ENCODE results near the gene UNC13C. TPM values are rescaled to one million over a fixed set of nuclear protein-coding genes. Genes with fewer than 3 reads are reported as not detected.

The UNC13C gene
- total RNA-seq, 1 donor from 2014 or later: not detected

DNA sequence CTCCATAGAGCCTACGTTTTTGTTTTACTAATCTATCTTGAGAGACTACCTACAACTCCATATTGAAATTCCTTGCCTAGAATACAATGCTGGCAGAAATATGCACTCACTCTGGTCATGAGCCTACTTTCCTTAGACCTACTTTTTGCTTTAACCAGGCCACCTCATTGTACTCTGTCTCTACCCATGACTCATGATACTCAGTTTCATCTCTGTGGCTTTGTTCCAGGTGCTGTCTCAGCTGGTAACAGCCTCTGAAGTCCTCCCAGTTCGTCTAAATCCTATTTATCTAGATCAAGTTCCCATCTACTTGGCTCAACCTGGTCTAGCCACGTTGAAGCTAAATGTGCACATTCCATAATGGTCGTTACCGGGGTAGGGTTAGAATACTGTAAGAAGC, 682.1 kb downstream of the UNC13C start:
- no peak for DNase-seq (ENCODE audit: extremely low spot score, unreplicated experiment)
- Mint-ChIP-seq H3K4me3 (ENCODE audit: unreplicated experiment) (no peak overlapping the region), H3K27ac (ENCODE audit: unreplicated experiment) (no peak overlapping the region), H3K9me3 (ENCODE audit: unreplicated experiment) (peaks cover 11% of the 10 kb centered on the region), H3K36me3 (ENCODE audit: unreplicated experiment) (no peaks in the 10 kb centered on the region), H3K27me3 (ENCODE audit: unreplicated experiment) (no peaks in the 10 kb centered on the region), H3K4me1 (ENCODE audit: unreplicated experiment) (no peaks in the 10 kb centered on the region)
- TF ChIP-seq, protein P1, sequence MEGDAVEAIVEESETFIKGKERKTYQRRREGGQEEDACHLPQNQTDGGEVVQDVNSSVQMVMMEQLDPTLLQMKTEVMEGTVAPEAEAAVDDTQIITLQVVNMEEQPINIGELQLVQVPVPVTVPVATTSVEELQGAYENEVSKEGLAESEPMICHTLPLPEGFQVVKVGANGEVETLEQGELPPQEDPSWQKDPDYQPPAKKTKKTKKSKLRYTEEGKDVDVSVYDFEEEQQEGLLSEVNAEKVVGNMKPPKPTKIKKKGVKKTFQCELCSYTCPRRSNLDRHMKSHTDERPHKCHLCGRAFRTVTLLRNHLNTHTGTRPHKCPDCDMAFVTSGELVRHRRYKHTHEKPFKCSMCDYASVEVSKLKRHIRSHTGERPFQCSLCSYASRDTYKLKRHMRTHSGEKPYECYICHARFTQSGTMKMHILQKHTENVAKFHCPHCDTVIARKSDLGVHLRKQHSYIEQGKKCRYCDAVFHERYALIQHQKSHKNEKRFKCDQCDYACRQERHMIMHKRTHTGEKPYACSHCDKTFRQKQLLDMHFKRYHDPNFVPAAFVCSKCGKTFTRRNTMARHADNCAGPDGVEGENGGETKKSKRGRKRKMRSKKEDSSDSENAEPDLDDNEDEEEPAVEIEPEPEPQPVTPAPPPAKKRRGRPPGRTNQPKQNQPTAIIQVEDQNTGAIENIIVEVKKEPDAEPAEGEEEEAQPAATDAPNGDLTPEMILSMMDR (IDR thresholded peaks at IDR 0.05): no peak

DNA sequence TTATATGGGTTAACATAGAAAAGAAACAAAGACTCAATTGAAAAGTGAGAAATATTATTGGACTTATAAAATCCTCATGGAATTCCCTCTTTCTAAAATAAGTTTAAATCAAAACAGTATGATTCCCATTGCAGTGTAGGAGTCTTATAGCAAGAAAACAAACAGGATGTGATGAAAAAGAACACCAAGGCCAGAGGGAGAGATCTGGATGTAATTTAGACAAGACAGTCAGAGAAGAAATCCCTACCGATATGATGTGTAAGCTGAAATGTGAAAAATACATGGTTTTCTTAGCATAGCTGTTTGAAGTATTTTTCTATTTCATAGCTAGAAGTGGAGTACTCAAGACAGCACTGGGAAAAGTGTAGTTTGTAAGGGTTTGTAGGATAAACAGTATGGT, 697.0 kb downstream of the UNC13C start:
- Mint-ChIP-seq H3K27me3 (ENCODE audit: unreplicated experiment) (no peaks in the 10 kb centered on the region), H3K4me3 (ENCODE audit: unreplicated experiment) (no peak overlapping the region), H3K36me3 (ENCODE audit: unreplicated experiment) (no peaks in the 10 kb centered on the region), H3K4me1 (ENCODE audit: unreplicated experiment) (no peaks in the 10 kb centered on the region), H3K9me3 (ENCODE audit: unreplicated experiment) (peaks cover 35% of the 10 kb centered on the region), H3K27ac (ENCODE audit: unreplicated experiment) (no peak overlapping the region)
- TF ChIP-seq, protein P1 (IDR thresholded peaks at IDR 0.05): no peak
- DNase-seq (ENCODE audit: extremely low spot score, unreplicated experiment): no peak

DNA sequence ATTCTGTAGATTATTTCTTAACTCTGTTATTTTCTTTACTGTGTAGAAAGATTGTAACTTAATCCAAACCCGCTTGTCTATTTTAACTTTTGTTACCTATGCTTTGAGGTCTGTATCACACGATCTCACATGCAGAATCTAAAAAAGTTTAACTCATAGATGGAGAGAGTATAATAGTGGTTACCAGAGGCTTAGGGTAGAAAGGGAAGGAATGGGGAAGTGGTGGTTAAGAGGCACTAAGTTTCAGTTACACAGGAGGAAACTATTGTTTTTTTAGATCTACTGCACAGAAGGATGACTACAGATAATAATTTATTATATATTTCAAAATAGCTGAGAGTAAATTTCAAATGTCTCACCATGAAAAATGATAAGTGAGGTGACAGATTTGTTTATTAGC, 703.3 kb downstream of the UNC13C start:
- no peaks in the 10 kb centered on the region for H3K4me1 Mint-ChIP-seq (ENCODE audit: unreplicated experiment)
- no peak for DNase-seq (ENCODE audit: extremely low spot score, unreplicated experiment)
- H3K27ac Mint-ChIP-seq (ENCODE audit: unreplicated experiment): no peak overlapping the region
- H3K4me3 Mint-ChIP-seq (ENCODE audit: unreplicated experiment): no peak overlapping the region
- TF ChIP-seq, protein P1 (IDR thresholded peaks at IDR 0.05): no peak
- H3K9me3 Mint-ChIP-seq (ENCODE audit: unreplicated experiment): peaks cover 15% of the 10 kb centered on the region
- H3K36me3 Mint-ChIP-seq (ENCODE audit: unreplicated experiment): no peaks in the 10 kb centered on the region
- no peaks in the 10 kb centered on the region for H3K27me3 Mint-ChIP-seq (ENCODE audit: unreplicated experiment)

Other genes starting within 250 kb of the UNC13C start
- gene WDR72, start 218.8 kb upstream of the UNC13C start, total RNA-seq: 0.26 and 0.38 TPM in 2 replicates

All from osteocyte (in vitro differentiated cells).